ENCODE measurements around the gene LY6G6F.
"Not testable (repeated sequence)": the region's sequence is repeated elsewhere in the genome, so short reads cannot be mapped to it uniquely, and the experiment has no call there.

Gene LY6G6F

DNA sequence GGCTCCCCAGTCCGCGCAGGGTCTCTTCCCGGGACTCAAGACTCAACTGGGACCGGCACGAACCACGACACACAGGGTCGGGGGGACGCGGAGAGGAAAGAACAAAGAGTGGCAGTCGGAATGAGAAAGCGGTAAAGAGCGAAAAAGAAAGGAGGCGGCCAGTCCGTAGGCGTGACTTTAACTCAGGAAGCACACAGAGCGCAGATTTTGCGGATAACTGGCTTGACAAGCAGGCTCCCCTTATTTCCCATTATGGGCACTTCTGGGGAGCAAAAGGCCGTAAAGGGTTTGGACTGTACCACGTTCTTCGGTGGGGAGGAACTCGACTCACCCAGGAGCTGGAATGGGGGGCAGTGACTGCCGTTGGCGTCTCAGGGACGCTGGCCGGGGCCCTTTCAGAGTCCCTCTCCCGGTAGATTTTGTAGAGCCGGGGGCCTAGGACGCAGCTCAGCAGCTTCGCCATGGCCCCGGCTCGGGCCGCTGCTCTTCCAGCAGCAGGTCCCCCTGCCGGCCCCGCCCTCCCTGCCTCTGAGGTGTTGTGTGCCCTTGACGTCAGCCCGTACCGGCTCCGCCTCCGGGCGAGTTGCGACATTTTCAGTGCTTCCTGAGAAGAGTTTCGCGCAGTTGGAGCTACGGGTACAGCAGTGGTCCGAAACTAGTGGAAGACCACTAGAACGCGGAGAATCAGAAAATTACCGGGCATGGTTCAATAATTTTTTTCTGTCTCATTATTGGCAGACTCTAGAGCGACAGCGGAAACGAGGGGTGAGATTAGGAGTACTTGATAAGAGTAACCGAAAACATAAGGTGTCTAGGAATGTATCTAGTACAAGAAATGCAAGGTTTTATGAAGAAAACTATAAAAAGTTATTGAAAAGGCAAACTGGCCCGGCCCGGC, 3.6 kb upstream of the LY6G6F start, which contains the start of gene ABHD16A:
ABHD16A (minus strand) TSS at position 506 of the 898 bp plus-strand sequence; CDS start at position 463, 43 bp downstream.
- peak; percentile 92 for DNase-seq (ENCODE audit: low spot score)

DNA sequence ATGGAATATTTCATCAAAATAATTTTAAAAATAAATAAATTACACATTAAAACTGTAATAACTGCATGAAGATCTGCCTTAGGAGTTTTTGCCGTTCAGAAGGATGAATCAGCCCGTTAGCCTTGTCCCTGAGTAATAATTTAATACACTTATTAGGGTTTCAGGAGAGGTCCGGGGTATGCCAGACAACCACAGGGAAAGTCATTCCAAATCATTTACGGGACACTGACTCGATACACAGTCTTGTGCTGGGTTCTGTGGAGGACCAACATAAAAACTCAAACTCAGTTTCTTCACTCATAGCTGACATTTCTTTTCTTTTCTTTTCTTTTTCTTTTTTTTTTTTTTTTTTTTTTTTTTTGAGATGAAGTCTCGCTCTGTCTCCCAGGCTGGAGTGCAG, 735 bp upstream of the LY6G6F start:
- DNase-seq (ENCODE audit: low spot score): no peak

DNA sequence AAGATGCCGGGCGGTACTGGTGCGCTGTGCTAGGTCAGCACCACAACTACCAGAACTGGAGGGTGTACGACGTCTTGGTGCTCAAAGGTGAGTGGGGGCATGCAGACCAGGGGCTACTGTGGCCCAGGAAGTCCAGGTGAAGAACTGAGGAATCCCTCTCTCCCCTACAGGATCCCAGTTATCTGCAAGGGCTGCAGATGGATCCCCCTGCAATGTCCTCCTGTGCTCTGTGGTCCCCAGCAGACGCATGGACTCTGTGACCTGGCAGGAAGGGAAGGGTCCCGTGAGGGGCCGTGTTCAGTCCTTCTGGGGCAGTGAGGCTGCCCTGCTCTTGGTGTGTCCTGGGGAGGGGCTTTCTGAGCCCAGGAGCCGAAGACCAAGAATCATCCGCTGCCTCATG, 1.0 kb downstream of the LY6G6F start:
- no peak for DNase-seq (ENCODE audit: low spot score)

DNA sequence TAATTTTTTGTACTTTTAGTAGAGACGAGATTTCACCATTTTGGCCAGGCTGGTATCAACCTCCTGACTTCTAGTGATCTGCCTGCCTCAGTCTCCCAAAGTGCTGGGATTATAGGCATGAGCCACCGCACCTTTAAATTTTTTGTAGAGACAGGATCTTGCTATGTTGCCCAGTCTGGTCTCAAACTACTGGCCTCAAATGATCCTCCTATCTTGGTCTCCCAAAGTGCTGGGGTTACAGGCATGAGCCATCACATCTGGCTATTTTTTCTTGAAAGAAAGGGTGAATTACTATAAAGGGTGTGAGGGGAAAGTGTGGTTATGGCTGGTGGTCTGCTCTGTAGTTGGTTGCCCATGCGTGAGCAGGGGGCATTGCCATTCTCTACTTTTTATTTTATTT, 1.6 kb downstream of the LY6G6F start:
- no peak for DNase-seq (ENCODE audit: low spot score)

DNA sequence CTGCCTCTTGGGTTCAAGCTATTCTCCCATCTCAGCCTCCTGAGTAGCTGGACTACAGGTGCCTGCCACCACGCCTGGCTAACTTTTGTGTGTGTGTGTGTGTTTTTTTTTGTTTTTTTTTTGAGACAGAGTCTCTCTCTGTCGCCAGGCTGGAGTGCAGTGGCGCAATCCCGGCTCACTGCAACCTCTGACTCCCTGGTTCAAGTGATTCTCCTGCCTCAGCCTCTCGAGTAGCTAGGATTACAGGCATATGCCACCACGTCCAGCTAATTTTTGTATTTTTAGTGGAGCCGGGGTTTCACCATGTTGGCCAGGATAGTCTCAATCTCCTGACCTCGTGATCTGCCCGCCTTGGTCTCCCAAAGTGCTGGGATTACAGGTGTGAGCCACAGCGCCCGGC, 2.5 kb downstream of the LY6G6F start:
- not testable (repeated sequence) for DNase-seq (ENCODE audit: low spot score)

DNA sequence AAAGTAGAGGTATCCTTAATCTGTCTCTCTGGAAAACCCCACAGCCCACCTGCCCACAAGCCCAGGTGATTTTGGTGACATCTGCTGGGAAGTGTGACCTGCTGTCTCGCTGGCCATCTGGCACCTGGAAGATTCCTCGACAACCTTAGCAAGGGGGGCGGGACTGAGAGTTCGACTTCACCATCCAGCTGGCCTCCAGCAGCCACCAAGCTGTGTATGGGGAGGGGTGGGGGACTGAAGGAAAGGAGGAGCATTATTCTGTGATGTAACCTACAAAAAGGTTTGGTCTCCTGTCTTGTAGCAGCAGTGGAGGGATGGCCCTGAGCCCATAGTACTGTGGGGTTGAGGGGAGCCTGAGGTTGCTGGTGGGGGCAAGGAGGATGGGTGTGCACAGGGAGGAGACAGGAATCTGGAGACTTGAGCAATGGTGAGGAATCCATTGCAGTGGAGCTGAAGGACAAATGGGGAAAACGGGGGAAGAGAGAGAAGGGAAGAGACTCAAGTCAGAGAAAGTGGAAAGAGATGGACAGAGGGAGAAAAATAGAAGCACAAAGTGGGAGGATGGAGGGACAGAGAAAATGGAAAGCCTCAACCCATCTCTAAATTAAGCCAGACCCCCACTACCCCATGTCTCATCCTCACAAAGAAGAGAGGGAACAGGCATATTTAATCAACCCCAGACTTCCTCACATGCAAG, 4.0 kb downstream of the LY6G6F start:
- DNase-seq (ENCODE audit: low spot score): no peak

DNA sequence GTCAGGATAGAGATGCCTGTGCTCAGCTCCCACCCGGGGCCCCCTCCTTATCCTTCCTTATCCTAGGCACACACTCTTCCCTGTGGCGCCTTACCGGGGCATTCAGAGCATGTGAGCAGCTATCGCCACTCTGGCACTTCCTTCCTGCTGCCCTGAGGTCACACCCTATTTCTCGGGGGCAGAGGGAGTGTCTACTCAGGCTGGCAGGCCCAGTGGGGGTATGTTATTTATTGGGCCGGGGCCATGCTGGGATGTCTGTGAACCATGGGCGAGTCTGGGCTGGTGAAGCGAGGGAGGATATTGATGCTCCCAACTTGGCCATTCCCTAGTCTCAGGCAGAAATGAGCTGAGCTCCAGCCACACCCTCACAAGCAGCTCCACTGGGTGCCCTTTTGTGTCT, 4.6 kb downstream of the LY6G6F start:
- DNase-seq (ENCODE audit: low spot score): no peak

DNA sequence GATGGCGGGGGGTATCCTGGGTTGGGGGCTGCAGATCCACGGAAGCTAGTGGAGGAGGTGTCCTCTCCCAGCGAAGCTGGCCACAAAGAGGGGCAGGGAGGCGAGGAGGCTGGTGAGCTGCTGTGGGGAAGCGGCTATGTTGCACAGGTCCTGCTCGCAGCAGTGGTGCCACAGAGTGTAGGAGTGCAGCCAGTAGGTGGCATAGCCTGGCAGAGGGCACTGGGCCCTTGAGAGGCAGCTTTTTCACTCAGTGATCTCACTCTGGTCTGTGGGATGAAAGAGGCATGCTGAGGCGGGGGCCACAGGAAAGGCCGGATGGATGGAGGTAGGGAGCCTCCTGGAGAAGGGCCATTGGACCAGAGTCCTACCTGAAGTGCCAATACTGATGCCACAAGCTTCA, 5.6 kb downstream of the LY6G6F start:
- DNase-seq (ENCODE audit: low spot score): peak; percentile 74

DNA sequence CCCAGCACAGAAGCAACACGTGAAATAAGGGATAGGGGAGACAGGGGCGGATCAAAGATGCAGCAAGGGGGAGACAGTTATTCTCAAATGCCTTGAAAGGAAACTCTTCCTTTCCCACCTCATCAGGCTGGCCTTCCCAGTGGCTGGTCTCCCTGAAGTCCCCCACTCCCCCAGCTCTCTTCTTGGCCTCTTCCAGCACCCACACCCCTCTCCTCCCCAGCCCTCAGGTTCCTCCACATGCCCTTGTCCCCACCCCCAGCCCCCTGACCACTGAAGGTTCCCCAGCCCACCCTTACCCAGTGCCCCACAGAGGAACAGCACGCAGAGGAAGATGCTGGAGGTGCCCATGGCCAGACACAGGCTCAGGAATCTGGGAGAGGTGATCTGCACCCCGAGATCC, 6.8 kb downstream of the LY6G6F start:
- DNase-seq (ENCODE audit: low spot score): no peak

DNA sequence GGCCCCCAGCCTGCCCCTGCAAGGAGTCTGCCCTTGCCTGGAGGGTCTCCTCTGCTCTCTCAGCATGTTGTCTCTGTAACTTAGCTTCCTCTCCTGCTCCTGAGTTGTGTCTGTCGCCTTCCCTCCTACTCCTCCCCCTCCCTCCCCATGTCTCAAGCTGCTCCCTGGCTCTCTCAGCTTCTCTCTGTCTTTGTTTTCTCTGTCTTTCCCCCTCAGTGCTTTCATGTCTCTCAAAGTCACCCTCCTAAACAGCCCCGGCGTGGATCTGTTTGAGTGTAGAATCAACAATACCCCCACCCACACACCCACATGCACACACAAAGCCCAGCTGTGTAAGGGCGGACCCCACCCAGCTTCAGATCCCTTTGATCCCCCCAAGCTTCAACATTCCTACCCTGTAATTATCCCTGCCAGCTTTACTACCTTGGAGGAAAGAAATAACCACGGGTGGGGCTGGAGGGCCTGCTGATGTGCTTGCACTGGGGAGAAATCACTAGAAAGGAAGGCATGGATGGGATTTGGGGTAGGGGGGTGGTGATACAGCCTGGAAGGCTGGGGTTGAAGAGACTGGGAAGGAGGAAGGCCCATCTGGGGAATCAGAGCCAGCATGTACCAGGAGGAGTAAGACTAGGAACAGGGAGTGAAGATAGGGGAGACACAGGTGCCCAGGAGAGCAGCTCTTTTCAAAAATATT, 7.5 kb downstream of the LY6G6F start:
- DNase-seq (ENCODE audit: low spot score): peak; percentile 95

DNA sequence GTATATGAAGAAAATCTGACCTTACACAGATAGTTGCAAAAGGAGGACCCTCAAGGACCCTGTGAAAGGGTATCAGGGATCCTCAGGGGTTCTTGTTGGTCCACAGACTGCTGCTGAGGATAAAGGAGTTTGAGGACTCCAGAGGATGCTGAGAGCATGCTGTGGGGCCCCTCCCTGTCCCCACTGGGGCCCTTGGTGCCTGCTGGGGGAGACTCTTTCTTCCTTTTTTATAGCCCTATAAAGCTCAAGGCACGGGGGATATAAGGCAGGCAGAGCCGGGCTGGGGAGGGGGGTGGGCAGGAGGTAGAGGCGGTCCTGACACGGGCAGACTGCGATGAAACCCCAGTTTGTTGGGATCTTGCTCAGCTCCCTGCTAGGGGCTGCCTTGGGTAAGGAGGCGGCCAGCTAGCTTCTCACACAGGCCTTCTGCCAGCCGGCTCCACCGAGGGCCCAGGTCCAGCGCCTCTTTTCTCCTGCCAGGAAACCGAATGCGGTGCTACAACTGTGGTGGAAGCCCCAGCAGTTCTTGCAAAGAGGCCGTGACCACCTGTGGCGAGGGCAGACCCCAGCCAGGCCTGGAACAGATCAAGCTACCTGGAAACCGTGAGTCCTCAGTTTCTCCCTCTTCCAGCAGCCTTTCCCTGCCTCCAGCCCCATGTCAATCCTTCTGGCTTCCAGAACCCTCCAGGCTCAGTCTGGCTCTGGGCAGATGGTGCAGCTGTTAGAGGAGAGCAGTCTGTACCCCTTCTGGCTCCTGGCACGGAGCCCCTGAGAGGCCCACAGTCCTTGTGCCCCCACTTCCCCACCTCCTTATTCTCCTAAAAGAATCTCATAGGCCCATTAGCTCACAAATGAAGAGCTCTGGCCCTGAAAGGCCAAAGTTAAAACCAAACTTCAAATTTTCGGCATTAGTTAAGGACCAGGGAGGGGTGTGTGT, 8.6 kb downstream of the LY6G6F start, which contains the start of gene LY6G6D:
LY6G6D (plus strand) TSS at position 327 of the 937 bp plus-strand sequence; CDS start at position 335, 8 bp downstream.
- no peak for DNase-seq (ENCODE audit: low spot score)

DNA sequence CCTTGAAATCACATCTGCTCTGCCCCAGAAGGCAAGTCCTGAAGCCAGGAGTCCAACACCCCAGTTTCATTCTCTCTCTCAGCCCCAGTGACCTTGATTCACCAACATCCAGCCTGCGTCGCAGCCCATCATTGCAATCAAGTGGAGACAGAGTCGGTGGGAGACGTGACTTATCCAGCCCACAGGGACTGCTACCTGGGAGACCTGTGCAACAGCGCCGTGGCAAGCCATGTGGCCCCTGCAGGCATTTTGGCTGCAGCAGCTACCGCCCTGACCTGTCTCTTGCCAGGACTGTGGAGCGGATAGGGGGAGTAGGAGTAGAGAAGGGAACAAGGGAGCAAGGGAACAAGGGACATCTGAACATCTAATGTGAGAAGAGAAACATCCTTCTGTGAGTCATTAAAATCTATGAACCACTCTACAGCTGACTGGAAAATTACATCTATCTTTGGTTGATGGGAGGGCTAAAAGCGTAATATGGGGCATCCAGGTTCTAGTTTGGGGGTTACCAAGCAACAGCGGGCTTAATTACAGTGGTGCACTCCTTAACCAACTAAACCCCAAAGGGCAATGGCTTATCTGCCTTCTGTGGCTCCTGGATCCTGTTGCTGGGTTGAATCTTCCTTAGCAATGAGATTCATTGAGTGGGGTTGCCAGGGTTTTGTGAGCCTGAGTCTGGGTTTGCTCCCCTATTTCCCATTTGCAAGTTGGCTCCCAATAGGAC, 11.0 kb downstream of the LY6G6F start:
- DNase-seq (ENCODE audit: low spot score): no peak

DNA sequence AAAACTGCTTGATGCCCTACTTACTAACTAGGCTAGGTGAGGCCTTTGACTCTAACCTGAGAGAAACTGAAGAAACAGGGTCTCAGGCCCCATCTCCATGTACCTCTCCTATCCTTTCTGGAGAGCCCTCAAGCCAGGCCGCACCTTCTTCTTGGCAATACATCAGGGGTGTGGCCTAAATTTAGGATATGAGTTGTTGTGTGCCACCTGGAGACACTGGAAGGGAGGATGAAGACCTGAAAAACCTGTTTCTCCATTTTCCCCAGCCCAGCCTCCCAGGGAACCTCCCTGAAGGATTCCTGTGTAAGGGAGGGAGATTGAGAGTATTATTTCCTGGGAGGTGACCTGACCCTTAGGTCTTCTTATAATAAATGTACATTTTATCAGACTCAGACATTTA, 11.6 kb downstream of the LY6G6F start:
- no peak for DNase-seq (ENCODE audit: low spot score)

DNA sequence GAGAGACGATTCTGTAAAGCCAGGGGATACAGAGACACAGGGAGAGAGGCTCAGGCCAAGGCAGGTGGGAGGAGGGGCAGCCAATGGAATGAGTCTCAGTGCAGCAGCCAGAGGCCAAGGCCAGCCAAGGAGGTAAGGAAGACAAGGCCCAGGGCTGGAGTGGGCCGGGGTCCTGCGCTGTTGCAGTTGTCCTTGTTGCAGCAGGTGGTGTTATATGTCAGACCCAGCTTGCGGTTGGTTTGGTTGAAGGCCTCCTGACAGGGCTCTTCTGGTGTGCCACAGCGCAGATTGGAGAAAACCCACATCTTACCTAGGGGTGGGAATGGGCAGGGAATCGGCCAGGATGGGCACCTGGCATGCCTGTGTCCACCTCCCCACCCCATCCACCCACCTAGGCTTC, 12.3 kb downstream of the LY6G6F start:
- DNase-seq (ENCODE audit: low spot score): no peak

DNA sequence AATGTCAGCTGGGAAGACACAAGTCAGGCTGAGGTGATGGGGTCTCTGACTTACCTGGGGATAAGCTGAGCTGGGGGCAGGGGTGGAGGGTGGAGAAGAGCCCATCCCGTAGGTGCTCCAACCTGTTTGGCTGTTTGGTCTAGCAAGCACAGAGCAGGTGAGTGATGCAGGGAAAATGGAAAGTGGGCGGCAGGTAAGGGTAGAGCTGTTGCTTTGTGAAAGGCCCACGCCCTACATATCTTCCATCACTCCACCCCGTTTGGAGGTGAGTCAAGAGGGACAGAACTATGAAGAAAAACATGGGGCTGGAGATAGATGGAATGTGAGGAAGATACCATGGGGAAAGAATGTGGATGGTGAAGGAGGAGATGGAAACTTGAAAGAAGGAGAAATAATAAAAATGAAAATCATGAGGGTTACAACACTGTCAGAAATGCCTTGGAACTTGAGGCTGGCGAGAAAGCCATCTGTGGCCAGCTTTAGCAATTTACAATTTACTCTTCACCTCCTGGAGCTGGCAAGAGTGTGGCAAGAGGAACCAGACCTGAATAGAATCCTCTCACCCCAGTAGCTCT, 13.6 kb downstream of the LY6G6F start:
- DNase-seq (ENCODE audit: low spot score): no peak

DNA sequence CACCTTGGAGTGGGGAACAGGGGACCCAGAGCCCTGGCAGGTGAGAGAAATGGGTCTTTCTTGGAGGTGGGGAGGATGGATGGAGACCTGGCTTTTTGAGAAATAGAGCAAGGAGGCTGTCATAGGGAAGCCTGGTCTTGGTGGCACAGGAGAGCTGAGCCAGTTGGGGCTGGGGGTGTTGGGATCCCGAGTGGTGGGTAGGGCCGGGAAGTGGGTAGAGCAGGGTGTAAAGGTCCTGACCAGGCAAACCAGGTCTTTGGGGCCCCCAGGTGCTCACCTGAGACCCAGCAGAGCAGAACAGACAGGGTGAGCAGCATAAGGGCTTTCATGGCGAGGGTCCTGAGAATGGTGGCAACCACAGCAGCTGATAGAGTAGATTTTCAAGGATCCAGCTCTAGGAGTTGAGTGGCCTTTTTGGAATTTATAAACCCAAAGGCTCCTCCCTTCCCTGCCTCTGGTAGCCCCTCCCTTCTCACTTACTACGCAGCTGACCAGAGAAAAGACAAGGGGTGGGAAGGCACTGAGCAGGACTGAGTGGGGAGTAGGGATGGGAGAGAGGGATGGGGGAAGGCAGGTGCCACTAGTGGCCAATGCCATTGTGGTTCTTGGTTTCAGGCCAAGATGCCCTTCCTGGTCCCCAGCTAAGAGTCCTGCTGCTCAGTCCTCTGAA, 14.8 kb downstream of the LY6G6F start, which contains the start of gene LY6G6C:
LY6G6C (minus strand) TSS at position 396 of the 670 bp plus-strand sequence; CDS start at position 329, 67 bp downstream.
- no peak for DNase-seq (ENCODE audit: low spot score)

DNA sequence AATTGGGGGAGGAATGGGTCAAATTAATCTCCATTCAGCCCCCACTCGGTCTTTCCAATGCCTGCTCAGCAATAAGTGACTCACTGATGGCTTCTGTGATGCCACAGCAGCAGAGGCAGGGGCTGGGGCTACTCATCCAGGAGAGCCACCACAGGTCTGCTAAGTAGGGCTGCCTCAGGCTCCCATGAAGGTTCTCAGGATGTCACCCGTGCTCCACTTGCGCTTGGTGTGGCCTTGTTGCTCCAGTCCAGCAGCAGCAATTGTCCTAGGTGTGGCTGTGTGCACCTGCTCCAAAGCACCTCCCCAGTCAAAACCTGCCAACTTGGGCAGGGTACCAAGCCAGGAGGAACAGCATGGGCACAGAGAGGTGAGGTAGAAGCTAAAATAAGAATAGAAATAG, 15.5 kb downstream of the LY6G6F start:
- DNase-seq (ENCODE audit: low spot score): no peak

DNA sequence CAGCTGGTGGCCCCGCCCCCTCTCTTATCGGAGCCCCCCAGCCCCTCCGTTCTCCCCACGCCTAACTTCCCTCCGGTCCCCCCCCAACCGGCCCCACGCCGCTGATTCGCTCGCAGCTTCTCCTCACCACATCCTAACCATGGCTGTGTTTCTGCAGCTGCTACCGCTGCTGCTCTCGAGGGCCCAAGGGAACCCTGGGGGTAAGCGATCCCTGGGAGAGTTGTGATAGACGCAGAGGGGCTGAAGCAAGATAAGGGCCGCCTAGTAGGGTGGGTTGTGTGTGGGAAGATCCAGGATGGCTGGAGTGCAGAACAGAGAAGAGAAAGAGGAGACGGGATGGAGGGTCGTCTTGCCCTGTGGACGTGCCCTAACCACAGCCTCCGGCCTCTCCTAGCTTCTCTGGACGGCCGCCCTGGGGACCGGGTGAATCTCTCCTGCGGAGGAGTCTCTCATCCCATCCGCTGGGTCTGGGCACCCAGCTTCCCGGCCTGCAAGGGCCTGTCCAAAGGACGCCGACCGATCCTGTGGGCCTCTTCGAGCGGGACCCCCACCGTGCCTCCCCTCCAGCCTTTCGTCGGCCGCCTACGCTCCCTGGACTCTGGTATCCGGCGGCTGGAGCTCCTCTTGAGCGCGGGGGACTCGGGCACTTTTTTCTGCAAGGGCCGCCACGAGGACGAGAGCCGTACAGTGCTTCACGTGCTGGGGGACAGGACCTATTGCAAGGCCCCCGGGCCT, 16.7 kb downstream of the LY6G6F start, which contains the start of gene MPIG6B:
MPIG6B (plus strand) TSS at position 129 of the 735 bp plus-strand sequence; CDS start at position 140, 11 bp downstream.
- DNase-seq (ENCODE audit: low spot score): no peak
